ENCODE measurements around the gene KCTD1. TPM values are rescaled to one million over a fixed set of nuclear protein-coding genes. Genes with fewer than 3 reads are reported as not detected.
A peak's percentile ranks its signal among the peaks of the same experiment; 100 is the strongest.

KCTD1 gene
- total RNA-seq, 2 donors from 2014 or later, result 12.3 to 15.6 TPM

DNA sequence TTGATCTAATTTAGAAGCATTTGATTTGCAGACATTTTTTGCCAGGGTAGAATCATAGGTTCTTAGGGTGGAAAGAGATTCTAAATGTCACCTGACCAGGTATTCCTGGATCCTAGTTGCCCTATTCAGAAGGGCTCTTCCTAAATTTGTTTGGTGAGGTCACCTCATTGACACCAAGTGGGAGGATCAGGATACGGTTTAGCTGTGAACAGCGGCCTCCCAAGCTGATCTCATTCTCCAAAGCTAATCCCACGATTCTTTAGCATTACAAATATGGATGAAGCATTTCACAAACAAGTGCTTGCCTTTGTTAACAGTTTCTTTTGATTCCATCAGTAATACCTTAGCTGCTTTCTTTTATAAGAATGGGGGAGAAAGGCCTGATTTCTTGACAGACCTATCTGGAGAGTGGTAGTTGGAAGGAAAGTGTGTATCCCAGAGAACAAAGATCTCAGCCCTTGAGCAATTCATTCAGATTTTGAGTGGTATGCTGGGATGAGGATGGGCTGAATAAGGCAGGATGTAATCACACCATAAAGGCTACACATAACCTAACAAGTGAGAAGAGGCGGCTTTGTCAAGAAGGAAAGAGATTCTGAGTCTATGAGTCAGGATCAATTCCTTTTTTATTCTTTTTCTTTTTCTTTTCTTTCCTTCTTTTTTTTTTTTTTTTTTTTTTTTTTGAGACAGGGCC, 16.6 kb downstream of the KCTD1 start:
- intact Hi-C loops (cut with DNase I, micrococcal nuclease), result no loop called here
- no peak for ATAC-seq
- DNase-seq, result no peak

DNA sequence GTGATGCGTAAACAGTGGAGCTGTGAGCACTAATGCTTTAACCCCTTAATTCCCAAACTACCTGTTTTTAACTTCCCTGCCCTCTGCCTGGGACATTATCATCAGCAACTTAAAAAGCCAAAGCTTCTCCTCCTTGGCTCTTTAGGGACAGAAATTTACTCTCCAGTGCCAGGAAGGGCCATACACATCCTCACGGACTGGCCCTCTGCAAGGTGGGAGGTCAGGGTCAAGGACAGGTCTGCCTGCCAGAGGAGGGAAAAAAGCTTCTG, 21.5 kb downstream of the KCTD1 start:
- ATAC-seq (no peak), DNase-seq (no peak)
- intact Hi-C loops (cut with DNase I, micrococcal nuclease), result no loop called here

DNA sequence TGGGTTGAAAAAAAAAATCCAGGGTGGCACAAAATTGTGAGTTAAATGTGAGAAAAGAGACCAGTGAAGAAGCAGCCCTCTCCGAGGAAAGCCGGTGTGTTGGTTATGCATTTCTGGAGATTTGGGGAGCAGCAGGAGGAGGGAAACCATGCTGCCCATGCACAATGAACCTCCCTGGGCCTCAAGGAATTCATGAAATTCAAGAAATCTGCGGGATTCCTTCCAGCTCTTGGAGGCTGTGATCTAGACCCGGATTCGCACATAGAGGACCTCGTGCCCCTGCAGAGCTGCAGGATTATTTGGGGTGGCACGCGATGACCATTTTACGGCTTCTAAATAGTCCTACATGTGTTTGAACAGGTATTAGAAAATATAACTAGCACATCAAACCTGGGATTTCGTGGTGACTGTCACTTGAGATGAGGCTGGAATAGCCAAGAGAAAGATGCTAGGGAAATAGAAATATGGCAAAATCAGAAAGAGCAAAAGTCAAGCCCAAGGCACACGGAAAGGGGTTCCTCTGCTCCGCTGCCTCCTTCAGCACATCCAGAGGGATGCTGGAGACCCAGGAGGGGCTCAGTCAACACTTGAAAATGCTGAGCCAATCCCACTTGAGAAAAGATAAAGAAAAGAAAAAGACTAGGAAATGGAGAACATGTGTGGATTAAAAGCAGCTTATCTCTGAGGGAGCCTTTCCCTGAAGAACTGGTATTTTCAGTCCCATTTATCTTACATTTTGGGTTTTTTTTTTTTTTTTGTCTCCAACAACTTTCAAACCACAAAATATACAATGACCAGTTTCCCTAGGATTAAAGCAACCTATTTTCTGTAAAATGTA, 22.0 kb downstream of the KCTD1 start:
- ATAC-seq, result no peak
- intact Hi-C loops (cut with DNase I, micrococcal nuclease), result no loop called here
- no peak for DNase-seq

DNA sequence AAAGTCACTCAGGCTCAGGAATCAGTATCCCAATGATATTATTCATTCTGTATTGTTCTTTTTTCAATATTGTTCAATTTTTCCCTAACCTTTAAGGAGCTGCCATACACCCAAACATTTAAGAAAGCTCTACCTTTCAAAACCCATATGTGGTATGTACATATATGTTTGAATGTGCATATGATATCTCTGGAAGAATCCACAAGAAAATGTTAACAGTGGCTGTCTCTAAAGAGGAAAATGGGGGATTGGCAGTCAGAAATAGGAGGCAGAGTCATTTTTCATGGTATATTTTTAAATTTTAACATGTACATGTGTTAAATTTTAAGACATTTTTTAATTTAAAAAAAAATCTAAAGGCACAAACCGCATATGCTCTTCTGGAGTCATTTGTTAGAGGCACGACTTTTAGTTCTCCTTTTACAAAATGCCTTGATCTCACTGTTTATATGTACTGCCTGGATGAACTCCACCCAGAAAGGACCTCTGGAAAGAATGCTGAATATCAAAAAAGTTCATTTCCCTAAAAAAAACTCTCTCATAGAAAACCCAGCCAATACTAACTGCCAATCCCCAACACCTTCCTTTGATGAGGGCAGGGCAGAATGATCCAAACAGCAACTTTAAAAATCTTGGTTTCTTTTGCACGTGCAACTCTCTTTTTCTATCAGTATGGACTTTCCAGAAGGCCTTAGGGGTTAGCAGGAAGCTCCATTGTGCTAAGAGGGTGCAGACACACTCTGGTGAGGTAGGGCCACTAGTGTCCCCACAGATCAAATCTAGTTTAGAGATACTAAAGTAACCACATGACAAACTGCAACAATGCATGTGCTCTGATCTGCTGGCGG, 23.6 kb downstream of the KCTD1 start:
- ATAC-seq (no peak), DNase-seq (no peak)
- intact Hi-C loops (cut with DNase I, micrococcal nuclease), result no loop called here

DNA sequence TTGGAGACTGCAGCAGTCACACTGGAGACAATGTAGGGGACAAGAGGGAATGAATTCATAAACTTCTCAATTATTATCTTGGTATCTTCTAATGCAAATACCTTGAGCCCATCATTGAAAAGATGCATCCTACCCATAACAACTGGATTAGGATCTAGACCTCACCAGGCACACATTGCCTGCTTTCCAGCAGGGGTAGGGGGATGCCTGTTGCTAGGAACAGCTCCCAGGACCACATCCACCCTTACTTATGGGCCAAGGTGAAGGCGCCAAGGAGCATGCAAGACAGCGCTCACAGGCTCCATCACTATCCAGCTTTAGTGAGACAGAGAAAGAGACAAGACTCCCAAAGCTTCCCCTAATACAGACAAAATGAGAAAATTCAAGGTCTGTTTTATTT, 24.4 kb downstream of the KCTD1 start:
- ATAC-seq, result no peak
- no peak for DNase-seq
- intact Hi-C loops (cut with DNase I, micrococcal nuclease), result no loop called here

DNA sequence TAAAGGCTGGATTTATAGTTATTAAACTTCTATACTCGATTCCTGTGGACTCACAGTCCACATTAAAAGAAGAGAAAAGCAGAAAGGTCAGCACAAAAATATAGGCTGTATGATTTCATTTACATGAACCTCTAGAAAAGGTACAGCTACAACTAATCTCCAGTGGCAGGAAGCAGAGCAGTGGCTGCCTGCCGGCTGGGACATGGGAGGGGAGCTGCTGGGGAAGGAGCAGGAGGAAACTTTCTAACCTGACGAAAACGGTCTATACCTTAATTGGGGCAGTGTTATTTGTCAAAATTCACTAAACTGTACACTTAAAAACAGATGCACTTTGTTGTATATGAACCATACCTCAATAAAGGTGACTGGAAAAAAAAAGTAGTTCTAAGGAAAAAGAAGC, 26.7 kb downstream of the KCTD1 start:
- intact Hi-C loops (cut with DNase I, micrococcal nuclease), result no loop called here

DNA sequence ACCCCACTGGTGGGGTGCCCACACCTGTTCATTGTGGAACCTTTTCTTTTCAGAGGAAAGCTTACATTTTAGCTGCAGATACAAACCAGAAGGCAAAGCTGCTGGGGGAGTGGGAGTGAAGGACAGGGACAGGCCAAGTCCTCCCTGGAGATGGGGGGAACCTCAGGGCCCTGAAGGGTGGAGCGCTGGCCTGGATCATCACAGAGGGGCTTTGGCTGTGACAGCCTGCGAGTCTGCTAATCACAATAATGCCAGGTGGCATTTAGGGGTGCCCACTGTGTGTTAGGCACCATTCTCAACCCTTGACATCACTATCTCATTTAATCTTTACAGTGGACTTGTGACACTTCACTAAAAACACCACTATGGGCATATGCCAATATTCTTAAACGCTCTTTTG, 27.4 kb downstream of the KCTD1 start:
- intact Hi-C loops (cut with DNase I, micrococcal nuclease), result no loop called here
- no peak for DNase-seq
- ATAC-seq, result no peak

More for the DNA sequence above, 26.7 kb downstream of the KCTD1 start:
- DNase-seq (no peak), ATAC-seq (no peak)

DNA sequence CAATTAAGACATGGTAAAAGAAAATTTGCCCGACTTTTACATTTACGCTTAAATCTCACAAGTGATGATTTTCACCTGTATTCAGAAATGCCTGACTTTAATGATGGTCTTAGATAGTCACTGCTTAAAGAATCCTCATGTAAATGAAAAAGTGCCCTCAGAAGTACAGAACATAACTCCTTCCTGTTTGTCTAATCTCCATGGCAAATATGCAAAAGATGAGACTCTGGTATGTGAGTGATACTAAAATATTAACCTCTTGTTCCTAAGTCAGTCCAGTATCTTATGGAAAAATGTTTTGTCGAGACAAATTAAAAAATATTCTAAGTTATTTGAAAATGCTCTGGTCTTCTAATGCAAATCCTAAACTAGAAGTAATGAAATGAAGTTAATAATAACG, 29.2 kb downstream of the KCTD1 start:
- intact Hi-C loops (cut with DNase I, micrococcal nuclease), result no loop called here
- ATAC-seq (no peak), DNase-seq (no peak)

DNA sequence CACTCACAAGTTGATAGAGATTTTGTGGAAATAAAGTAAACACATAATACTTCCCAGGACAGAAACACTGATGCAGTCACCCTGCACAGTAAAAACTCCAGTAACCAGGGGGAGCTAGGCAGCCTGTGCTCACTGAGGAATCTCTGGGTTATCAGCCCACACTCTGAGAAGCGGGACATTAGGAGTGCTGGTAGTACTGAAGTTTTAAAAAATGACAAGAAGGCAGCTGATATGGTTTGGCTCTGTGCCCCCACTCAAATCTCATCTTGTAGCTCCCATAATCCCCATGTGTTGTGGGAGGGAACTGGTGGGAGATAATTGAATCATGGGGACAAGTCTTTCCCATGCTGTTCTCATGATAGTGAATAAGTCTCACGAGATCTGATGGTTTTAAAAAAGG, 31.4 kb downstream of the KCTD1 start:
- intact Hi-C loops (cut with DNase I, micrococcal nuclease), result no loop called here
- ATAC-seq (no peak), DNase-seq (no peak)

DNA sequence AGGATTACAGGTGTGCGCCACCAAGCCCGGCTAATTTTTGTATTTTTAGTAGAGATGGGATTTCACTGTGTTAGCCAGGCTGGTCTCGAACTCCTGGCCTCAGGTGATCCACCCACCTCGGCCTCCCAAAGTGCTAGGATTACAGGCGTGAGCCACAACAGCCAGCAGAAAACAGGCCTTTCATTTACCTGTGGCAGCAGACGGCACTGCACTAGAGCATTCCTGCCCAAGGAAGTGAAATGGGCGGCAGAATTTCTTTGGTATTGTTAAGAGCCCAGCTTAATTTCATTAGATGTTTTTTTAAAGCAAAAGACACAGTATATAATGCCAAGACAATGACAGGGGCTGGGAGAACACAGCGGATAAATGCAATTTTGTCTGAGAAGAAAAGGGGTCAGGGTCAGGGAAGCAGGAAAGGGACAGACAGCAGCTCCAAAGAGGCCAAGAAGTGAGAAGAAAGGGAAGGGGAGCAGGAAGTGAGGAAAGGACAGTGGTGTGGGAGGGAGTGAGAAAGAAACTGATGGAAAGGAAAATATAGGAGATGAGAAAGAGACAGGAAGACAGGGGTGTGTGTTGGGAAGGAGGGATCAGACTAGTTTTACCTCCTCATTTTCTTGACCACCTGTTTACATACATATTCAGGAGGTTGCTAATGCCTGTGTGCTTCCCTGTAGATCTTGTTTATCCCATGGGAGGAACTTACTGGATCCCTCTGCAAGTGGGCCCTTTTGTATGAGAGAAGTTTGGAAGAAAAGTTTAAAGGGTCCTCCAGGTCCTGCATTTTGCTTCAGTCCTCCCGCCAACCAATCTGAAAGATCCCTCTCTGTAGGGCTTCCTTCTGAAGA, 32.5 kb downstream of the KCTD1 start:
- DNase-seq, result no peak

DNA sequence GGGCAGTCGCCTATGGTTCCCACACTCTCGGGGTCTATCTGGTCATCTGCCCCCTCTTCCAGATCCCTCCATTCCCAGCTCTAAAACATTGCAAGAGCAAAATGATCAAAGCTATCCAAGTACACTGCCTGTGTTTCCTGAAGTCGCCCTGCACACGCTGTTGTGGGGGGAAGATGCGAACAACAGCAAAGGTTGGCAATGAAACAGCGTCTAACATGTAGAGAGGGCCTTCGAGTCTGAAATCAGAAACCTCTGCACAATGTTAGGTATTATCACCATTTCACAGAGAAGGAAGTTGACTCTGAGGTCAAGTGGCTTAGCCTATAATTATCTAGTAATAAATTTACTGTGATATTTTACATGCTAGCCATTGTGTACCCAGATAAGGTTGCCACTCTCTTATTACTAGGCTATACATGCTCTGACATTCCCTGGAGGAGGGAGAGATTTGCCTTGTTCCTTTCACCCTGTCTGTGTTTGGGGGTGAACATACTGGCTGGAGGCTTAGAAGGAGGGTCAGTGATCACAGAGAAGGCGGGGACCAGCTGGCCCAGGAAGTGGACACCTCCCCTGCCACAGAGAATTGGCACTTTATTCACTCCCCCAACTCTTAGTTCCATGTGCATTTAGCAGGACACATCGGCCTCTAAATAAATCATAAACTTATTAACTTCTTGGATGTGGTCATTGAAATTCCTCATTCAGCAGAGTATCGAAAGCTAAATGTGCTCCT, 36.8 kb downstream of the KCTD1 start:
- DNase-seq, result no peak
- intact Hi-C loops (cut with DNase I, micrococcal nuclease), result no loop called here

More for the DNA sequence above, 32.5 kb downstream of the KCTD1 start:
- no peak for ATAC-seq
- intact Hi-C loops (cut with DNase I, micrococcal nuclease), result no loop called here

DNA sequence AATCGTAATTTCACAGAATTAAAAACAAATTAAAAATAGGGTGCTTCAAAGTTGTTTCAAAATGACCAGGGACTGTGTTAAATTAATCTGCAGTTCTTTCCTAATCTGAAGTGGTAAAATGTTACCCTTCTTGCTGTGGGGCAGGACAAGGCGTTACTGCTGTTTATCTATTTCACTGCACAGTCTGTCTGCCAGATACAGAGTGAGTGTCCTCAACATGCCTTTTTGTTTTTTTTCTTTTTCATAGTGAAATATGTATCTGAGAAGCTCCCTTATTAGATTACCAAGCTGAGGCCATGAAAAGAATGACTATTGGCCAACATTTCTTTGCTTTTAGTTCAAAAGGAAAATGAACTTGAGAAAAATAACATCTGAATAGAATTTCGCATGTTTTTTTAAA, 38.0 kb downstream of the KCTD1 start:
- intact Hi-C loops (cut with DNase I, micrococcal nuclease), result no loop called here
- no peak for DNase-seq
- no peak for ATAC-seq

More for the DNA sequence above, 36.8 kb downstream of the KCTD1 start:
- no peak for ATAC-seq

DNA sequence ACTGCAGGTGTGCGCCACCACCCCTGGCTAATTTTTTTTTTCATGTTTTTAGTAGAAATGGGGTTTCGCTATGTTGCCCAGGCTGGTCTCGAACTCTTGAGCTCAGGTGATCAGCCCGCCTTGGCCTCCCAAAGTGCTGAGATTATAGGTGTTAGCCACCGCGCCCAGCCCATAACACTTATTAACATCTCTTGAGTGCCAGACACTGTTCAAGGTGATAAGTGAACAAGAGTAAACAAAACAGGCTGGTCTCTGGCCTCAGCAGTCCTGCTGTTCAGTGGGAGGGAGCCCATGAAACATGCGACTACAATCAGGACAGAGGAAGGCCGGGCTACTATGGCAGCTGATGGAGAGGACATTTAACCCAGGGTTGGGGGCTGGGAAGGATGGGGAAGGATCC, 42.3 kb downstream of the KCTD1 start:
- intact Hi-C loops (cut with DNase I, micrococcal nuclease), result no loop called here
- ATAC-seq, result peak; percentile 55
- peak in 1 of 2 donors; percentile 6 for DNase-seq

DNA sequence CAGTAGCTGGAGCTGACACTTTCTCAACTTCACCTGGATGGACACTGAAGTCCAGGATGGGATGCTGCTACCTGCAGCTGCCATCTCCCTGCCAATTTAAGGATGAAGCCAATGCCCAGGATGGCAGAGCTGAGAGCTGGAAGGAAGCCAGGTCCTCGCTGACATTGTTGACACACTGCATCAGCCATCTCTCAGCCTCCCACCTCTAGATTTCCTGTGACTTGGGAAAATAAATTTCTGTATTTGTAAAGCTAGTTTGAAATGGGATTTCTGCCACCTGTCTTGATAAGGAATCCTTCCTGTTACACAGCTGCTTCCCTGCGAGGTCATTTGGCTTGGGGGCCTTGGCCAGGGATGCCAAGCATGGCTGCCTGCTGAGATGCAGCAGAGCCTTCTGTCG, 43.5 kb downstream of the KCTD1 start:
- no peak for ATAC-seq
- DNase-seq, result no peak
- intact Hi-C loops (cut with DNase I, micrococcal nuclease), result no loop called here

DNA sequence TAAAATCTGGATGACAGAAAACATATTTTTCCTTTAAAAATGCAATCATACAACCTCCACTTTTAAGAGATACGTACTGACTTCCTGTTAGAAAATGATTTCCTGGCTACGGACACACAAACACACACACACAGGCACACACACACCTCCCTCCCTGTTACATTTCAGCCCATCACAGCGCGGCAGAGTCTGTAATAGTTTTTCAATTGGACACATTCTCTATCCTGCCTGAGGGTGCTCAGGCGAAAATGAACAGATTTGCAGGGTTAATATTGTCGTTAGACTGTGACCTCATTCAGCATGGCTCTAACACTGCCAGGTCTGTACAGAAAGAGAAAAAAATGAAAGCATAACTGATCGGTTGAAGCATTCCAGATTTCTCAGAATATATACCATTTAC, 45.0 kb downstream of the KCTD1 start:
- no peak for ATAC-seq
- intact Hi-C loops (cut with DNase I, micrococcal nuclease), result no loop called here
- no peak for DNase-seq

DNA sequence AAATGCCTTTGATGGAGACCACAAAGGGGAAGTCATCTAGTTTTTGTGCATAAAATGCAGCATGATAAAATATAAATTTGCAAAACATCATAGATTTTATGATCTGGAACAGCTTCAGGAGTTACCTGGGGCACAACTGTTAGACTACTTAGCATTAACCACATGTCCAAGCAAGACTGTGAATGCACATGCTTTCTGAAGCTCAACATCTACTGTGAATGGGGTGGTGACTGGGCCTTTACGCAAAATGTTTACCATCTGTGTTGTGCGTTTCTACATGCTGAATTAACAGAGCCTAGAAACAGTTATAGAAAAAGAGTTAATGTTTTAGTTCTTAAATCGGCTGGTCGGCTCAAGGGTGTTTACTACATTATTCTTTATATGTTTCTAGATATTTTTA, 45.5 kb downstream of the KCTD1 start:
- intact Hi-C loops (cut with DNase I, micrococcal nuclease), result no loop called here
- ATAC-seq (no peak), DNase-seq (no peak)

DNA sequence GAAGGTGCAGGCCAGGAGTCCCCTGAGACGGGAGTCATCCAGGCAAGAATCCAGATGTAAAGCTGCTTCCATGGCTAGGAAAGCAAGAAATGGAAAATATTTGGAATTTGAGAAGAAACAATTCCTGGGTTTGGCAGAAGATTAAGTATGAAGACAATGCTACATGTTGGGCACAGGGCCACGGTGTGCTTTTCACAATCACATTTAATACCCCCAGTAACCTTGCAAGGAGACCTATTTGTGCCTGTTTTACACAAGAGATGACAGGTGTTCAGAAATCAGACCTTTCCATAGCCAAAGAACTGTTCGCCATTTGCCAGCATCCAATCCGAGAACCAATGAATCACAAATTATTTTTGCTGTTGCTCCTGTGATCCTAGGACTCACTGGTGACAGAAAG, 50.5 kb downstream of the KCTD1 start:
- ATAC-seq, result no peak
- intact Hi-C loops (cut with DNase I, micrococcal nuclease), result no loop called here

DNA sequence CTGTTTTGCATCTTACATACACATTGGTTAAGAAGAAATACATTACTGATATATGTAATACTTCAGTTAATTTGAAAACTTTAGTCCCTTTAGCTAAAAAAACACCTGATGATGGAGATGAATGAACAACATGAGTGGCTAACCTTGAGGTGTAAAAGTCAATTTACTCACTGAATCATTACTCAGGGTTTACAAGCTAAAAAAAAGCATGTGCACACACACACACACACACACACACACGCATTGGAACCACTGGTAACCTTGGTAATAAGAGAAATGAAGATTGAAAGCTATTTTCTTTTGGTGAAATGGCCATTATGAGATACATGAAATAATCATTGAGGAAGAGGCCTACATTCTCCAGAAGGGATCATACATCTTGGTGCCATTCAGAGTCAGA, 51.8 kb downstream of the KCTD1 start:
- DNase-seq (no peak), ATAC-seq (no peak)
- intact Hi-C loops (cut with DNase I, micrococcal nuclease), result no loop called here

More for the DNA sequence above, 50.5 kb downstream of the KCTD1 start:
- no peak for DNase-seq

Data from left colon (tissue), 2 donors.